WTC11 (cell line): Measurements from ENCODE around the gene SLC25A12.

Experiments
- CTCF ChIP-seq: fragments of 200-600 bp; IDR thresholded peaks from 2 replicates; pipeline ENCODE4 v1.8.0; 2022; ENCODE audit warnings: antibody characterized with exemption
- E2F4 ChIP-seq: sonication (generic); formaldehyde crosslinking; IDR thresholded peaks from 2 replicates; pipeline ENCODE4 v1.8.1; 2022; ENCODE audit warnings: low read depth, mild to moderate bottlenecking, moderate library complexity, missing genetic modification reagents, borderline replicate concordance
- MAX ChIP-seq: sonication (generic); formaldehyde crosslinking; IDR thresholded peaks from 2 replicates; pipeline ENCODE4 v1.8.0; 2022; ENCODE audit warnings: mild to moderate bottlenecking, missing genetic modification reagents

GRCh38 chr2:171902840-171903420 is 8.9 kb upstream of the SLC25A12 start:
- TF ChIP-seq E2F4 (CRISPR knock-in tag), result no peak
- TF ChIP-seq CTCF, result no peak
- TF ChIP-seq MAX, result no peak
